Measurements from ENCODE around the gene L3MBTL4. TPM values are rescaled to one million over a fixed set of nuclear protein-coding genes. Genes with fewer than 3 reads are reported as not detected.

L3MBTL4 gene
- total RNA-seq, 2 experiments from 2014 or later = 0.19 to 0.47 TPM

- no peak overlapping the region for H3K4me3 Mint-ChIP-seq
- no peaks in the 10 kb centered on the region for H3K4me1 ChIP-seq (ENCODE audit: insufficient read depth, low read length)
- no peak overlapping the region for H3K27ac Mint-ChIP-seq
- no peak overlapping the region for H3K4me3 ChIP-seq (ENCODE audit: low read length)
- ChIA-PET CTCF (no interaction called here), POLR2A (no interaction called here)
- no peak for TF ChIP-seq CTCF (IDR thresholded peaks at IDR 0.05)
- H3K4me1 Mint-ChIP-seq (ENCODE audit: low read depth) = no peaks in the 10 kb centered on the region
- H3K9me3 ChIP-seq (ENCODE audit: control insufficient read depth in 1 of 2, insufficient read depth in 1 of 2, low read length in 2 of 2) = peaks cover 0 to 23% of the 10 kb centered on the region in 2 experiments
- DNase-seq (no peak), ATAC-seq (ENCODE audit: poor library complexity) (no peak)
- H3K27me3 ChIP-seq (ENCODE audit: control insufficient read depth in 1 of 2, insufficient read depth in 2 of 2, low read length in 2 of 2) = no peaks in the 10 kb centered on the region
- H3K36me3 ChIP-seq (ENCODE audit: insufficient read depth, low read length) = no peaks in the 10 kb centered on the region
- no peaks in the 10 kb centered on the region for H3K36me3 Mint-ChIP-seq (ENCODE audit: low read depth)
- intact Hi-C loops (cut with DNase I, micrococcal nuclease) = no loop called here
- peaks cover 4% of the 10 kb centered on the region for H3K27me3 Mint-ChIP-seq
- peaks cover 15% of the 10 kb centered on the region for H3K9me3 Mint-ChIP-seq
- H3K27ac ChIP-seq (ENCODE audit: low read depth in 1 of 2, low read length in 2 of 2) = no peak overlapping the region
Measured at GRCh38 chr18:6255886-6256285, 158.8 kb downstream of the L3MBTL4 start.

GRCh38 chr18:6255116-6255705, 159.5 kb downstream of the L3MBTL4 start:
- Histone ChIP-seq H3K9me3 (ENCODE audit: control insufficient read depth in 1 of 2, insufficient read depth in 1 of 2, low read length in 2 of 2) (peaks cover 0 to 23% of the 10 kb centered on the region in 2 experiments), H3K27ac (ENCODE audit: low read depth in 1 of 2, low read length in 2 of 2) (no peak overlapping the region), H3K4me3 (ENCODE audit: low read length) (no peak overlapping the region), H3K4me1 (ENCODE audit: insufficient read depth, low read length) (no peaks in the 10 kb centered on the region), H3K36me3 (ENCODE audit: insufficient read depth, low read length) (no peaks in the 10 kb centered on the region), H3K27me3 (ENCODE audit: control insufficient read depth in 1 of 2, insufficient read depth in 2 of 2, low read length in 2 of 2) (no peaks in the 10 kb centered on the region)
- H3K27me3 Mint-ChIP-seq = peaks cover 4% of the 10 kb centered on the region
- intact Hi-C loops (cut with DNase I, micrococcal nuclease) = no loop called here
- ChIA-PET CTCF (no interaction called here), POLR2A (no interaction called here)
- no peak for TF ChIP-seq CTCF (IDR thresholded peaks at IDR 0.05)
- no peaks in the 10 kb centered on the region for H3K36me3 Mint-ChIP-seq (ENCODE audit: low read depth)
- H3K4me3 Mint-ChIP-seq = no peak overlapping the region
- H3K27ac Mint-ChIP-seq = no peak overlapping the region
- DNase-seq (no peak), ATAC-seq (ENCODE audit: poor library complexity) (no peak)
- peaks cover 13% of the 10 kb centered on the region for H3K9me3 Mint-ChIP-seq
- H3K4me1 Mint-ChIP-seq (ENCODE audit: low read depth) = no peaks in the 10 kb centered on the region

- ATAC-seq (ENCODE audit: poor library complexity) (no peak), DNase-seq (no peak)
- TF ChIP-seq CTCF (IDR thresholded peaks at IDR 0.05) = no peak
- no peak overlapping the region for H3K27ac Mint-ChIP-seq
- Histone ChIP-seq H3K4me1 (ENCODE audit: insufficient read depth, low read length) (no peaks in the 10 kb centered on the region), H3K9me3 (ENCODE audit: control insufficient read depth in 1 of 2, insufficient read depth in 1 of 2, low read length in 2 of 2) (peaks cover 0 to 23% of the 10 kb centered on the region in 2 experiments), H3K27ac (ENCODE audit: low read depth in 1 of 2, low read length in 2 of 2) (no peak overlapping the region), H3K36me3 (ENCODE audit: insufficient read depth, low read length) (no peaks in the 10 kb centered on the region), H3K4me3 (ENCODE audit: low read length) (no peak overlapping the region), H3K27me3 (ENCODE audit: control insufficient read depth in 1 of 2, insufficient read depth in 2 of 2, low read length in 2 of 2) (no peaks in the 10 kb centered on the region)
- peaks cover 4% of the 10 kb centered on the region for H3K27me3 Mint-ChIP-seq
- POLR2A ChIA-PET = no interaction called here
- CTCF ChIA-PET = no interaction called here
- no peak overlapping the region for H3K4me3 Mint-ChIP-seq
- peaks cover 8% of the 10 kb centered on the region for H3K9me3 Mint-ChIP-seq
- intact Hi-C loops (cut with DNase I, micrococcal nuclease) = no loop called here
- H3K36me3 Mint-ChIP-seq (ENCODE audit: low read depth) = no peaks in the 10 kb centered on the region
- H3K4me1 Mint-ChIP-seq (ENCODE audit: low read depth) = no peaks in the 10 kb centered on the region
Measured at GRCh38 chr18:6254456-6254855, 160.3 kb downstream of the L3MBTL4 start.
